Fibroblast of lung (primary cell): ENCODE measurements around the gene C8G. TPM values are rescaled to one million over a fixed set of nuclear protein-coding genes. Genes with fewer than 3 reads are reported as not detected.

Source experiments
- DNase-seq, 2 donors: peaks; one replicate each; pipeline versions ENCODE4 v3.0.0 to v3.0.0-alpha.2; 2010; ENCODE audit warnings: low read depth in 2 of 2
- H2AFZ ChIP-seq: 2 replicates; pipeline ENCODE4 v1.5.1; 2012; ENCODE audit warnings: low read length, control low read depth, inconsistent platforms
- H3K27ac ChIP-seq: 2 replicates; pipeline ENCODE4 v1.5.1; 2011; ENCODE audit warnings: low read length, control low read depth; ENCODE audit not compliant: insufficient read depth
- H3K27me3 ChIP-seq: 2 replicates; pipeline ENCODE4 v1.5.1; 2011; ENCODE audit warnings: mild to moderate bottlenecking, low read length; ENCODE audit not compliant: control insufficient read depth, insufficient read depth
- H3K36me3 ChIP-seq: 2 replicates; pipeline ENCODE4 v1.5.1; 2011; ENCODE audit warnings: low read length; ENCODE audit not compliant: control insufficient read depth, insufficient read depth
- H3K4me1 ChIP-seq: 2 replicates; pipeline ENCODE4 v1.5.1; 2011; ENCODE audit warnings: low read length; ENCODE audit not compliant: control insufficient read depth, insufficient read depth; ENCODE audit errors: extremely low read depth
- H3K4me2 ChIP-seq: 2 replicates; pipeline ENCODE4 v1.5.1; 2011; ENCODE audit warnings: low read length, control low read depth; ENCODE audit not compliant: insufficient read depth; ENCODE audit errors: extremely low read depth
- H3K4me3 ChIP-seq, 4 experiments: fragments of 200-600 bp in 1 of 4; sonication (generic) in 1 of 4; replicated peaks in 1 of 4; 2 replicates each; pipeline ENCODE4 v1.5.1; 2011 to 2016; ENCODE audit warnings: low read length in 4 of 4, low read depth in 3 of 4, mild to moderate bottlenecking in 3 of 4, control low read depth in 2 of 4, inconsistent platforms in 1 of 4, mixed read lengths in 1 of 4; ENCODE audit not compliant: insufficient read depth in 1 of 4; ENCODE audit errors: control extremely low read depth in 1 of 4
- H3K79me2 ChIP-seq: 2 replicates; pipeline ENCODE4 v1.5.1; 2012; ENCODE audit warnings: mild to moderate bottlenecking, low read length, inconsistent platforms; ENCODE audit not compliant: control insufficient read depth, insufficient read depth
- H3K9ac ChIP-seq: 2 replicates; pipeline ENCODE4 v1.5.1; 2011; ENCODE audit warnings: mild to moderate bottlenecking, low read length, control low read depth; ENCODE audit not compliant: insufficient read depth
- H3K9me3 ChIP-seq: 2 replicates; pipeline ENCODE4 v1.5.1; 2012; ENCODE audit warnings: low read depth, low read length; ENCODE audit not compliant: control insufficient read depth, insufficient read depth
- H4K20me1 ChIP-seq: 2 replicates; pipeline ENCODE4 v1.5.1; 2011; ENCODE audit warnings: low read length; ENCODE audit not compliant: control insufficient read depth, insufficient read depth; ENCODE audit errors: extremely low read depth
- EZH2 ChIP-seq: IDR thresholded peaks from 2 replicates; pipeline ENCODE4 v1.5.1; 2012; ENCODE audit warnings: low read length, control low read depth, mild to moderate bottlenecking; ENCODE audit errors: missing control alignments
- polyA plus RNA-seq, 2 donors: library from polyadenylated mRNA; depleted of rRNA in 1 of 2; stranded (reverse) in 1 of 2; unstranded in 1 of 2; fragments of >200 nt; gene quantifications; 2 replicates each; pipeline ENCODE4 v1.2.1, GENCODE V29; 2011 to 2012; ENCODE audit warnings: missing spikeins in 1 of 2
- total RNA-seq: library from RNA; depleted of rRNA; stranded (reverse); fragments of >200 nt; gene quantifications from 2 replicates; pipeline ENCODE4 v1.2.1, GENCODE V29; 2014
- TF ChIP-seq, protein P1 (sequence below), 2 donors: IDR thresholded peaks in 1 of 2; conservative IDR thresholded peaks in 1 of 2; 1 replicate in 1 of 2; 2 replicates in 1 of 2; pipeline ENCODE4 v1.5.1; 2011 to 2012; ENCODE audit warnings: low read length in 2 of 2, control low read depth in 1 of 2, inconsistent platforms in 1 of 2, low read depth in 1 of 2, mild to moderate bottlenecking in 1 of 2

C8G gene
- total and polyA plus RNA-seq, 2 donors (not counting 1 experiment from before 2014, with no cell fraction given), result 0.40 to 1.2 TPM

- Histone ChIP-seq H3K79me2 (no peaks in the 10 kb centered on the region), H3K9me3 (no peaks in the 10 kb centered on the region), H3K4me1 (peaks cover 6% of the 10 kb centered on the region), H3K4me3 (no peak overlapping the region), H3K27ac (no peak overlapping the region), H2AFZ (no peak overlapping the region), H3K36me3 (peaks cover 11% of the 10 kb centered on the region), H4K20me1 (no peaks in the 10 kb centered on the region), H3K27me3 (no peaks in the 10 kb centered on the region), H3K4me2 (no peak overlapping the region), H3K9ac (no peak overlapping the region)
- TF ChIP-seq EZH2, result no peak
- TF ChIP-seq, protein P1, sequence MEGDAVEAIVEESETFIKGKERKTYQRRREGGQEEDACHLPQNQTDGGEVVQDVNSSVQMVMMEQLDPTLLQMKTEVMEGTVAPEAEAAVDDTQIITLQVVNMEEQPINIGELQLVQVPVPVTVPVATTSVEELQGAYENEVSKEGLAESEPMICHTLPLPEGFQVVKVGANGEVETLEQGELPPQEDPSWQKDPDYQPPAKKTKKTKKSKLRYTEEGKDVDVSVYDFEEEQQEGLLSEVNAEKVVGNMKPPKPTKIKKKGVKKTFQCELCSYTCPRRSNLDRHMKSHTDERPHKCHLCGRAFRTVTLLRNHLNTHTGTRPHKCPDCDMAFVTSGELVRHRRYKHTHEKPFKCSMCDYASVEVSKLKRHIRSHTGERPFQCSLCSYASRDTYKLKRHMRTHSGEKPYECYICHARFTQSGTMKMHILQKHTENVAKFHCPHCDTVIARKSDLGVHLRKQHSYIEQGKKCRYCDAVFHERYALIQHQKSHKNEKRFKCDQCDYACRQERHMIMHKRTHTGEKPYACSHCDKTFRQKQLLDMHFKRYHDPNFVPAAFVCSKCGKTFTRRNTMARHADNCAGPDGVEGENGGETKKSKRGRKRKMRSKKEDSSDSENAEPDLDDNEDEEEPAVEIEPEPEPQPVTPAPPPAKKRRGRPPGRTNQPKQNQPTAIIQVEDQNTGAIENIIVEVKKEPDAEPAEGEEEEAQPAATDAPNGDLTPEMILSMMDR (conservative IDR thresholded peaks at IDR 0.05 in 1 of 2, IDR thresholded peaks at IDR 0.05 in 1 of 2; ENCODE audit: low read depth in 1 of 2, low read length in 2 of 2), result no peak
- no peak for DNase-seq
Observed at GRCh38 chr9:136928591-136928990, 16.5 kb upstream of the C8G start.

DNA sequence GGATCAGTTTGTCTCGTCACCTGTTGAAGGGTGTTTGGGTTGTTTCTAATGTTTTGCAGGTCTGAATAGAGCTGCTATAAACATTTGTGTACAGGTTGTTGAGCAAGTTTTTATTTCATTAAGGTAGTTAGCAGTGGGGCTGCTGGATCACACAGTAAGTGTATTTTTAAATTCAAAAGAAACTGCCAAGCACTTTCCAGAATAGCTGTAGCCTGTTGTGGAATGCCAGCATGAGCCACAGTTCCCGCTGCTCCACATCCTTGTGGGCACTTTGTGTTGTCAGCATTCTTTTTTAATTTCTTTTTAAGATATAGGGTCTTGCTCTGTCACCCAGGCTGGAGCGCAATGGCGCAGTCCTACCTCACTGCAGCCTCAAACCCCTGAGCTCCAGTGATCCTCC lies 15.0 kb upstream of the C8G start:
- Histone ChIP-seq H3K4me2 (no peak overlapping the region), H3K27me3 (no peaks in the 10 kb centered on the region), H3K27ac (no peak overlapping the region), H3K4me3 (no peak overlapping the region), H3K9ac (no peak overlapping the region), H2AFZ (no peak overlapping the region), H3K4me1 (peaks cover 6% of the 10 kb centered on the region), H3K79me2 (no peaks in the 10 kb centered on the region), H4K20me1 (no peaks in the 10 kb centered on the region), H3K9me3 (no peaks in the 10 kb centered on the region), H3K36me3 (peaks cover 11% of the 10 kb centered on the region)
- DNase-seq, result no peak
- TF ChIP-seq EZH2, result no peak
- TF ChIP-seq, protein P1 (conservative IDR thresholded peaks at IDR 0.05 in 1 of 2, IDR thresholded peaks at IDR 0.05 in 1 of 2; ENCODE audit: low read depth in 1 of 2, low read length in 2 of 2), result no peak

GRCh38 chr9:136931611-136932130 lies 13.4 kb upstream of the C8G start:
- Histone ChIP-seq H3K4me2 (no peak overlapping the region), H3K4me1 (peaks cover 6% of the 10 kb centered on the region), H3K9me3 (no peaks in the 10 kb centered on the region), H3K36me3 (peaks cover 3% of the 10 kb centered on the region), H3K27ac (no peak overlapping the region), H3K4me3 (no peak overlapping the region), H3K9ac (no peak overlapping the region), H2AFZ (no peak overlapping the region), H4K20me1 (no peaks in the 10 kb centered on the region), H3K79me2 (no peaks in the 10 kb centered on the region), H3K27me3 (no peaks in the 10 kb centered on the region)
- DNase-seq, result no peak
- TF ChIP-seq, protein P1 (conservative IDR thresholded peaks at IDR 0.05 in 1 of 2, IDR thresholded peaks at IDR 0.05 in 1 of 2; ENCODE audit: low read depth in 1 of 2, low read length in 2 of 2), result no peak
- no peak for TF ChIP-seq EZH2
